Endothelial cell of umbilical vein (primary cell): ENCODE measurements around the gene PPP1R9A.

Experiments
- CTCF ChIP-seq, 2 donors: IDR thresholded peaks; 1 replicate in 1 of 2; 2 replicates in 1 of 2; pipeline ENCODE4 v1.5.1; 2011; ENCODE audit warnings: low read length in 2 of 2, mild to moderate bottlenecking in 2 of 2, moderate library complexity in 2 of 2, control low read depth in 1 of 2, inconsistent platforms in 1 of 2, low read depth in 1 of 2; ENCODE audit not compliant: insufficient read depth in 1 of 2; ENCODE audit errors: extremely low read depth in 1 of 2
- EZH2 ChIP-seq: IDR thresholded peaks from 2 replicates; pipeline ENCODE4 v1.6.1; 2012; ENCODE audit warnings: borderline replicate concordance, low read depth, mild to moderate bottlenecking, moderate library complexity, low read length, inconsistent platforms; ENCODE audit not compliant: severe bottlenecking
- MYC ChIP-seq: IDR thresholded peaks from one replicate; pipeline ENCODE4 v1.6.1; 2011; ENCODE audit warnings: mild to moderate bottlenecking, low read depth, low read length
- POLR2A ChIP-seq: IDR thresholded peaks from 2 replicates; pipeline ENCODE4 v1.6.1; 2012; ENCODE audit warnings: low read depth, mild to moderate bottlenecking, control low read depth, low read length
- POLR2AphosphoS5 ChIP-seq: IDR thresholded peaks from 2 replicates; pipeline ENCODE4 v1.6.1; 2012; ENCODE audit warnings: low read depth, mild to moderate bottlenecking, control low read depth, low read length, moderate library complexity; ENCODE audit not compliant: insufficient read depth

- TF ChIP-seq CTCF (IDR thresholded peaks at IDR 0.05; ENCODE audit: extremely low read depth in 1 of 2, insufficient read depth in 1 of 2, low read depth in 1 of 2, low read length in 2 of 2) (no peak), POLR2A (no peak), EZH2 (no peak), POLR2AphosphoS5 (no peak), MYC (no peak)
Observed at GRCh38 chr7:95330961-95331337, 423.6 kb downstream of the PPP1R9A start.
